ENCODE results near the gene LRIG2.

Gene LRIG2

GRCh38 chr1:113053344-113054126, 19.5 kb upstream of the LRIG2 start:
- no peak for TF ChIP-seq CTCF (IDR thresholded peaks at IDR 0.05)

DNA sequence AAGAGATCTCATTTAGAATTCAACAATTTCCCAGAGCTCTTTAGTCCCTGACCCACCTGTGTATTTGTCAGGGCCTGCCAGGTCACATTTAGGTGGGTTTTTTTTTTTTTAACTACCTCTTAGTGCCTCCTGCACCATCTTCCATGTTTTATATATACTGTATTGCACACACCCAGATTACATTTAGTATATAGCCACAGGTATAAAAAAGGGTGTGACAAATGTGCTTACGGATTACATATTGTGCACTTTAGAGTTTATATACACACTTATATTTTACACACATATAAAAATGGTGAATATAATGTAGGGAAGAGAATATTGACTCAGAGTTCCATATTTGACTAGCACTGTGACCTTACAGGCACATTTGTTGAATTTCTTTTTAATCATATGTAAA, 17.4 kb upstream of the LRIG2 start:
- TF ChIP-seq CTCF (IDR thresholded peaks at IDR 0.05): no peak

DNA sequence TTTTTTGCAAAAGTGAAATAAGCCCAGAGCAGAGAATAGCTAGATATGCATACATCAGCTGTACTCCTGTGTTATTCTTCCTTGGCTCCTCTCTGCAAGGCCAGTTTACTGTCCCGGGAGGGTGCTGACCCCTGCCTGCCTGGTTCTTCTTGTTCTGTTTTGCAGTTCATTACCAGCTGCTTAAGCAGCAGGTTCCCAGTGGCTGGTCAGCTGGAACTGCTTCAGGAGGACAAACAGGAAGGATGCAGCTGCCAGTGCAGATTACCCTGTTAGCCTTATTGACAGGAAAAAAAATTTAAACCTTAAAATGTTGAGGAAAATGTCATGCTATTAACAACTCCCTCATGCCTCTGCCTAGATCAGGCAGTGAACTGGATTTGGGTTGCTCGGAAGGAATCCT, 16.0 kb upstream of the LRIG2 start:
- no peak; the same call in 1 of the 2 replicates for TF ChIP-seq CTCF (IDR thresholded peaks at IDR 0.05)

DNA sequence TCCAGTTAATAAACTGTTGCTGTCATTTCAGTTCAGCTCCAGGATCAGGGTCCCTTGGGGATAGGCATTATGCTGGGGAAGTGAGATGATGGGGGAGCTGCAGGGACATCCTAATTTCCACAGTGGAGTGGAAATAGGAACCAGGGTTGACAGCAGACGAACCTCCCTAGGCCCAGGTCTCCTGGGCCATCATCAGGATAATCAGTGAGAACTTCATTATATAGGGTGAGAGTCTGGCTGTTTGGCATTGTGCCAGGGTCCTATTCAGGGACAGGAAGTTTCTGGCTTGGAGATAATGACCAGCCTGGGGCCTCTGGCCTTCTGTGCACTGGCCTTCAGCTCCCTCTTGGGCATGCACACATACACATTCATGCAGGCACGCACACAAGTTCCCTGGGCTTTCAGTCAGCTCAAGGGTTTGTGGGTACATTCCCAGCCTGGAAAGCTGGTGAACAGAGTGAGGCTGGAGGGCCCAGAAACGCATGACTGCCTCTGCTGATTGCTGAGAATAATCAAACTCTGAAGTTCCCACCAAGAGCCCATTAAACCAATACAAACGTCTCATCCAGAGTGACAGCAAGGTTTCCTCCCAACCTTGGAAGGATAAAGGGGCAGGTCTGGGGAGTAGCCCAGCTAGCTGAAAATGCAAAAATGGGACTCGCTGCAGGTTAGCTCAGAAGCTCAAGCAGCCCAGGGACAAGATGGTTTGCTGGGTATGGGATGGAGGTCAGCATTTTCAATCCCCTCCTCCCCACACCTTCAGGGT, 13.9 kb upstream of the LRIG2 start:
- TF ChIP-seq CTCF (IDR thresholded peaks at IDR 0.05): no peak

GRCh38 chr1:113072141-113072756, 749 bp upstream of the LRIG2 start:
- TF ChIP-seq CTCF (IDR thresholded peaks at IDR 0.05): no peak

DNA sequence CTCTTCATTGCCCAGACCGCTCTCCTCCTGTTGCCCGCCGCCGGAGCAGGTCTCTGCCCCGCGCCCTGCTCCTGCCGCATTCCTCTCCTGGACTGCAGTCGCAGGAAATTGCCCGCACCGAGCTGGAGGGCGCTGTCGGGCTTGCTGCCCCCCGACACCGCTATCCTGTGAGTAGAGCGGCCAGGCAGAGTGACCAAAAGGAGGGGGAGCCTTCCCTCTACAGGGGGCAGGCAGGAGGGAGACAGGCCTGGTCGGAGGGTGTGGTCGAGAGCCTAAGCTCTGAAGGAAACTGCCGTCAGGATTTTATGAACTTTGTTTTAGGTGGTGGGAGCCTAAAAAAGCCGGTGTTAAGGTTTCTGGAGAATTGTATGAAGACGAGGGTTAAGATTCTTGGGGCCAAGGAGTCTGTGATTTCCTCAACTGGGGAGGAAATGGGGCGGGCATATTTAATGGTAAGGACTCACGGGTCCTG, 517 bp downstream of the LRIG2 start:
- no peak for TF ChIP-seq CTCF (IDR thresholded peaks at IDR 0.05)

DNA sequence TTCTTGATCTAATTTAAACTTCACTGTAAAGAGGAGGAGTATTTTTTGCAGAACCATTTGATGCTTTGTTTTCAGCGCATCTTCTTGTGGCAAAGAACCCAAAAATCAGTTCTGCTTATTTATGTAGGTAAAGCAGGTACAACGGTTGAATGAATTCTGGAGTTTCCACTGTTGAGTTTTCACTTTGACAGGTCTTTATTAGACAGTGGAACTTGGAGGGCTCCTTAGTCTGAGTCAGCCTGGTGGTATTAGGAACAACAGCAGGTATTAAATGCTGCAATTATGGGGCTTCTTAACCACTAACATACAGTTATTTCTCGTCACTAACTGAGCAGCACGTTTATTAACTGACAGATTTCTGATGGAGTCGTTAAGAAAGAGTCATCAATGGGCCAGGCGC, 1.2 kb downstream of the LRIG2 start:
- TF ChIP-seq CTCF (IDR thresholded peaks at IDR 0.05): no peak

All from LNCAP (cell line).